Stimulated activated naive CD4-positive, alpha-beta T cell (primary cell): ENCODE measurements around the gene PXMP4.

Source experiments
- DNase-seq, 6 experiments: peaks; one replicate each; lab custom pipeline; 2025; lab: John Stamatoyannopoulos, UW

The PXMP4 gene

DNA sequence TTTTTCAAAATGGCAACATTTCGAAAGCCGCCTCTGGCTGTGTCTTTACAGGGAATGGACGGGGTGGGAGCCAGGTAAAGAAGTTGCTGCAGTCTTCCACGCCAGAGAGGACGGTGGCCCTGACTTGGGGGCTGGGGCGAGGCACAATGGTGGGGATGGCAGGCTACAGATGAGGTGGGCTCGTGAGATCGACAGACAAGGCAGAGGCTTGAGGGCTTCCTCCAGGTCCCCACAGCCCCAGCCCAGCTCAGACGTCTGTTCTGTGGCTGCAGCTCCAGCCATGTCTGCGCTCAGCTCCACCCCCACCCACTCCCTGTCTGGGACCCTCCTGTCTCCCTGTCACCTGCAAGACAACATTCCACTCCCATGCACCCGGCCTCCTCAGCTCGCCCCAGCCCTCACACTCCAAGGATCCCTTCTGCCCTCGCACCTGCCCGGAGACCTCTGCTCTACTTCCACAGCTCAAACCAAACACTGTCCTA is 65.4 kb downstream of the PXMP4 start:
- DNase-seq = no peak

DNA sequence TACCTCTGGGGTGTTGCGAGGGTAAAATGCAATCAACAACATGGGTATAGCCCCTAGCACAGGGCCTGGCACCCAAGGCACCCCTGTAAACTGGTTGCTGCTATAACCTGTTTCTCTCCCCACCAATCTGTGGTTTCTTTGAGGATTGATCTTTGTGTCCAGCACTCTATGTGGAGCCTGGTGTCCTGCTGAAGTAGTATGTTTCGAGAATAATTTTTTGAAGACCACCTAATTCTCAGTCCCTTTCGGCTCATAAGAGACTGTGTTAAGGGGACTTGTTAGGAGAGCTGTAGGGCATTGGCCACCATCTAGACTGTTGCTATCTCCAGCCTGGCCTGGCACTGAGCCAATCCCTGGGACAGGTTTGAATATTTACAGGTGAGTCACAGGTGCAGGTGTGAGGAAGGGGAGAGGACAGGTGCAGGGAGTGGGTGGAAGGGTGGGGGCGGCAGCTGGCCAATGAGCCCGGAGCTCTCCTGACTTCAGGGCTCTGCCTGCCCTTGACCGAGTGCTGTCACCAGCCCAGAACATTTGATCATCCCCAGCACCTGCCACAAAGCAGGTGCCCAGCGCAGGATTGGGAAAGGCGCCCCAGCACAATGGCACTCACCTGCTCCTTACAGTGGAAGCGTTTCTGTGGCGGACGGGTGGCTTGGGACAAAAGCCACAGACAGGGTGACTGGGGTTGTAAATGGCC is 66.1 kb downstream of the PXMP4 start:
- no peak for DNase-seq

DNA sequence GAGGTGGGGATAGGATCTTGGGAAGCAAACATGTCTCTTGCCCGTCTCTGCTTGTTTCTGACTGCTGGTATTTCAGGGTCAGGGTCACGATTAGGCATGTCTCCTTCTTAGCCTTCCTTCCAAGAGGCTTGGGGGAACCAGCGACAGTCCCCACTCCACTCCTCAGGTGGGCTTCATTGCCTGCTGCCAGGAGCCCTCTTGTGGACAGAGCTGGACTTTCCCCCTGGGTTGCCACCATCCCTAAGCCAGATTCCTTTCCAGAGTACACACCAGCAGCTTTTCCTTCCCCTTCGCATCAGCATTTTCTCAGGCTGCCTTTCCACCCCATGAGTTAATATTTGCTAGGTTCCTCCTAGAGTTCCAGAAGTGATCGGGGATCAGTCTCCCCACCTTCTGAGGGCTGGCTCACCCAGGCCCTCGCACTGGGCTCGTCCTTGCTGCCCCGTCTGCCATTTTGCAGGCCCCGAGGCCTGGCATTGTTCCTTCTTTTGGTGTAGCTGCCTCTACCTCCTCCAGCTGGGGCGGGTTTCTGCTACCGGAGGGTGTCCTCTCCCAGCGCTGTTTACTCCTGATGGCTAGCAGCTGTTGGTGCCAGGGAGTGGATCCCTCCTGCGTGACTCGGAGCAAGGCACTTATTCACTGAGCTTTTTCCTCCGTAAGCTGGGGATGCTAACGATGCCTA is 66.8 kb downstream of the PXMP4 start:
- peak in 3 of 6 experiments; percentile 3 to 29 (median 17) for DNase-seq
